ENCODE data around the gene PRRT4.

The PRRT4 gene

GRCh38 chr7:128405471-128406313, 44.2 kb upstream of the PRRT4 start:
- Histone ChIP-seq H3K4me1 (ENCODE audit: control insufficient read depth in 1 of 2, insufficient read depth in 2 of 2, low read length in 2 of 2) (peaks cover 23 to 36% of the 10 kb centered on the region in 2 donors), H3K9ac (ENCODE audit: low read depth in 1 of 2, low read length in 2 of 2) (peak overlapping the region; percentile 16 to 49), H3K36me3 (ENCODE audit: control insufficient read depth in 1 of 2, insufficient read depth in 2 of 2, low read length in 2 of 2) (peaks cover 0 to 10% of the 10 kb centered on the region in 2 donors), H3K9me3 (ENCODE audit: control insufficient read depth in 1 of 2, low read length in 2 of 2) (no peaks in the 10 kb centered on the region), H3K27ac (ENCODE audit: low read depth, low read length) (no peak overlapping the region), H3K27me3 (ENCODE audit: control insufficient read depth in 1 of 2, insufficient read depth in 2 of 2, low read length in 2 of 2) (peaks cover 3 to 4% of the 10 kb centered on the region in 2 donors), H3K4me3 (ENCODE audit: low read depth in 1 of 2, low read length in 2 of 2) (peak overlapping the region; percentile 65 to 71)

DNA sequence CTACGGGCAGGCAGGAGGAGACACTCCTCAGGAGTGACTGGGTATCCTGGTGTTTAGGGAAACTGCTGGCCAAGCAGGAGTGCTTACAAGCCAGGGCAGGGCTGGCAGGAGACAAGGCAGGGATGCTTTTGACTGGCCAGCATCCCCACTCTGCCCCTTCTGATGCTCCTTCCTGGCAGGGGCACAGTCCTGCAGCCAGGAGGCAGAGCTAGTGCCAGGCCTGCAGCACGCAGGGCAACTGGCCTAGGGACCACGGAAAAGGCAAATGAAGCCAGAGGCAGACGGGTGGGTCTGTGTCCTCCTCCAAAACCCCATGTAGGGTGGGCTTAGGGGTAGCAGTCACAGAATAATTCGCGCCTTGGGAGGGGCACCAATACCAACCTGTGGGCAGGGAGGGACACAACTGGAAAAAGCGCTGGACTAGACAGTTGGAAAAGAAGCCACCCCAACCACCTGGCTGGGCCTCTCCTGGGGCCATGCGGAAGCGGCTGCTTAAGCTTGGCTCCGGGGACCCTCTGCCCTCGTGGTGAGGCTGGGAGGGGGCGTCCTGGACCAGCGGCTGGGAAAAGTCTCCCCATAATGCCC, 43.5 kb upstream of the PRRT4 start:
- Histone ChIP-seq H3K27ac (ENCODE audit: low read depth, low read length) (no peak overlapping the region), H3K4me3 (ENCODE audit: low read depth in 1 of 2, low read length in 2 of 2) (peak overlapping the region; percentile 65 to 71), H3K27me3 (ENCODE audit: control insufficient read depth in 1 of 2, insufficient read depth in 2 of 2, low read length in 2 of 2) (peaks cover 3 to 4% of the 10 kb centered on the region in 2 donors), H3K4me1 (ENCODE audit: control insufficient read depth in 1 of 2, insufficient read depth in 2 of 2, low read length in 2 of 2) (peaks cover 19 to 30% of the 10 kb centered on the region in 2 donors), H3K36me3 (ENCODE audit: control insufficient read depth in 1 of 2, insufficient read depth in 2 of 2, low read length in 2 of 2) (peaks cover 0 to 16% of the 10 kb centered on the region in 2 donors), H3K9ac (ENCODE audit: low read depth in 1 of 2, low read length in 2 of 2) (peak overlapping the region; percentile 16 to 49), H3K9me3 (ENCODE audit: control insufficient read depth in 1 of 2, low read length in 2 of 2) (no peaks in the 10 kb centered on the region)

DNA sequence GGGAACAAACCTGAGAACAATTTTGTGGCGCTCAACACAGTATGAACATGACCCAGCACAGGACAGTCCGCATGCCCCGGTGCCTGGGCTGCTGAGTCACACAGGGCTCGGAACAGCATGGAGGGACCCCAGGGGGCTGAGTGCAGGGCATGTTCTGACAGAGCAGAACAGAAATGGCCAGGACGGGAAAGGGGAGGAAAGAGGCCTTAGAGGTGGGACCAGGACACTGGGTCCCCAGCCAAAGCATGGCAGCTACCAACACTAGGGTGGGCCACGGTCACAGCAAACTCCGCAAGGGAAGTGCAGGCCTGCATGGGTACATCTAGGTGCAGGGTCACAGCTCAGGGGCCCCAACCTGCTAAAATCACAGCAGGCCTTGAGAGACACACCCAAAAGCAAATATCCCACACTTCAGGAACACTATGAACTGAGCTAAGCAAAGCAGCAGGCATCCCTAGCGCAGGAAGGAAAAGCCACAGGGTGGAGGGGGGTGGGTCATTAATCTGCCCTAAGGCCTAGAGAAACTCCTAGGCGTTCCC, 42.7 kb upstream of the PRRT4 start:
- Histone ChIP-seq H3K27ac (ENCODE audit: low read depth, low read length) (no peak overlapping the region), H3K27me3 (ENCODE audit: control insufficient read depth in 1 of 2, insufficient read depth in 2 of 2, low read length in 2 of 2) (peaks cover 3 to 4% of the 10 kb centered on the region in 2 donors), H3K4me1 (ENCODE audit: control insufficient read depth in 1 of 2, insufficient read depth in 2 of 2, low read length in 2 of 2) (peaks cover 17 to 27% of the 10 kb centered on the region in 2 donors), H3K4me3 (ENCODE audit: low read depth in 1 of 2, low read length in 2 of 2) (no peak overlapping the region), H3K9ac (ENCODE audit: low read depth in 1 of 2, low read length in 2 of 2) (no peak overlapping the region), H3K9me3 (ENCODE audit: control insufficient read depth in 1 of 2, low read length in 2 of 2) (no peaks in the 10 kb centered on the region), H3K36me3 (ENCODE audit: control insufficient read depth in 1 of 2, insufficient read depth in 2 of 2, low read length in 2 of 2) (peaks cover 0 to 21% of the 10 kb centered on the region in 2 donors)

DNA sequence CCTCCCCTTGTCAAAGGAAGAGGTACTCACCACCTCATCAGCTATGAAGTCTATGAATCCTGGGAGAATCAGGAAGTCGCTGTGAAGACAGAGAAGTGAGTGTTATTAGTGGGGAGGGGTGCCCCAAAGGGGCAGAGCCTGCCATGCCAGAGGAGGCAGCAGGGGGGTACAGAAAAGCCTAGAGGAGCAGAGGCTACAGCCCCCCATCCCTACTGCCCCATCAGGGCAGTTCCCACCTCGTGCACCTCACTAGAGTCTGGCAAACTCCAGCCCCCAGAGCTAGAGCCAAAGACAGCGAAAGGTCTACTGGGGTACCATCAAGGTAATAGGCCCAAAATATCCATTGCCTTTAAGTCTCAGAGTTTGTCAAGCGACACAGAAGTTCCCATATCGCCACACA, 42.2 kb upstream of the PRRT4 start:
- no peak overlapping the region for H3K9ac ChIP-seq (ENCODE audit: low read depth in 1 of 2, low read length in 2 of 2)
- peaks cover 15 to 21% of the 10 kb centered on the region in 2 donors for H3K4me1 ChIP-seq (ENCODE audit: control insufficient read depth in 1 of 2, insufficient read depth in 2 of 2, low read length in 2 of 2)
- no peaks in the 10 kb centered on the region for H3K9me3 ChIP-seq (ENCODE audit: control insufficient read depth in 1 of 2, low read length in 2 of 2)
- H3K36me3 ChIP-seq (ENCODE audit: control insufficient read depth in 1 of 2, insufficient read depth in 2 of 2, low read length in 2 of 2) = peaks cover 0 to 21% of the 10 kb centered on the region in 2 donors
- H3K27ac ChIP-seq (ENCODE audit: low read depth, low read length) = no peak overlapping the region
- peaks cover 0 to 4% of the 10 kb centered on the region in 2 donors for H3K27me3 ChIP-seq (ENCODE audit: control insufficient read depth in 1 of 2, insufficient read depth in 2 of 2, low read length in 2 of 2)
- no peak overlapping the region for H3K4me3 ChIP-seq (ENCODE audit: low read depth in 1 of 2, low read length in 2 of 2)

- Histone ChIP-seq H3K9me3 (ENCODE audit: control insufficient read depth in 1 of 2, low read length in 2 of 2) (no peaks in the 10 kb centered on the region), H3K9ac (ENCODE audit: low read depth in 1 of 2, low read length in 2 of 2) (no peak overlapping the region)
Measured at GRCh38 chr7:128402356-128402755, 40.9 kb upstream of the PRRT4 start.

GRCh38 chr7:128400566-128400965, 39.1 kb upstream of the PRRT4 start:
- Histone ChIP-seq H3K36me3 (ENCODE audit: control insufficient read depth in 1 of 2, insufficient read depth in 2 of 2, low read length in 2 of 2) (peaks cover 0 to 41% of the 10 kb centered on the region in 2 donors), H3K4me3 (ENCODE audit: low read depth in 1 of 2, low read length in 2 of 2) (no peak overlapping the region), H3K9me3 (ENCODE audit: control insufficient read depth in 1 of 2, low read length in 2 of 2) (no peaks in the 10 kb centered on the region), H3K4me1 (ENCODE audit: control insufficient read depth in 1 of 2, insufficient read depth in 2 of 2, low read length in 2 of 2) (peaks cover 5 to 15% of the 10 kb centered on the region in 2 donors), H3K27ac (ENCODE audit: low read depth, low read length) (no peak overlapping the region), H3K9ac (ENCODE audit: low read depth in 1 of 2, low read length in 2 of 2) (no peak overlapping the region), H3K27me3 (ENCODE audit: control insufficient read depth in 1 of 2, insufficient read depth in 2 of 2, low read length in 2 of 2) (no peaks in the 10 kb centered on the region)

More at GRCh38 chr7:128402356-128402755, 40.9 kb upstream of the PRRT4 start:
- peaks cover 0 to 31% of the 10 kb centered on the region in 2 donors for H3K36me3 ChIP-seq (ENCODE audit: control insufficient read depth in 1 of 2, insufficient read depth in 2 of 2, low read length in 2 of 2)
- peaks cover 11 to 15% of the 10 kb centered on the region in 2 donors for H3K4me1 ChIP-seq (ENCODE audit: control insufficient read depth in 1 of 2, insufficient read depth in 2 of 2, low read length in 2 of 2)
- no peak overlapping the region for H3K4me3 ChIP-seq (ENCODE audit: low read depth in 1 of 2, low read length in 2 of 2)
- H3K27ac ChIP-seq (ENCODE audit: low read depth, low read length) = no peak overlapping the region
- peaks cover 0 to under 1% of the 10 kb centered on the region in 2 donors for H3K27me3 ChIP-seq (ENCODE audit: control insufficient read depth in 1 of 2, insufficient read depth in 2 of 2, low read length in 2 of 2)

GRCh38 chr7:128399991-128400390, 38.5 kb upstream of the PRRT4 start:
- Histone ChIP-seq H3K4me1 (ENCODE audit: control insufficient read depth in 1 of 2, insufficient read depth in 2 of 2, low read length in 2 of 2) (peaks cover 5 to 10% of the 10 kb centered on the region in 2 donors), H3K36me3 (ENCODE audit: control insufficient read depth in 1 of 2, insufficient read depth in 2 of 2, low read length in 2 of 2) (peaks cover 0 to 46% of the 10 kb centered on the region in 2 donors), H3K4me3 (ENCODE audit: low read depth in 1 of 2, low read length in 2 of 2) (no peak overlapping the region), H3K27me3 (ENCODE audit: control insufficient read depth in 1 of 2, insufficient read depth in 2 of 2, low read length in 2 of 2) (no peaks in the 10 kb centered on the region), H3K27ac (ENCODE audit: low read depth, low read length) (no peak overlapping the region), H3K9me3 (ENCODE audit: control insufficient read depth in 1 of 2, low read length in 2 of 2) (no peaks in the 10 kb centered on the region), H3K9ac (ENCODE audit: low read depth in 1 of 2, low read length in 2 of 2) (no peak overlapping the region)

- no peak overlapping the region for H3K4me3 ChIP-seq (ENCODE audit: low read depth in 1 of 2, low read length in 2 of 2)
- peaks cover 0 to 55% of the 10 kb centered on the region in 2 donors for H3K36me3 ChIP-seq (ENCODE audit: control insufficient read depth in 1 of 2, insufficient read depth in 2 of 2, low read length in 2 of 2)
- H3K4me1 ChIP-seq (ENCODE audit: control insufficient read depth in 1 of 2, insufficient read depth in 2 of 2, low read length in 2 of 2) = peaks cover 0 to 3% of the 10 kb centered on the region in 2 donors
- no peaks in the 10 kb centered on the region for H3K9me3 ChIP-seq (ENCODE audit: control insufficient read depth in 1 of 2, low read length in 2 of 2)
- no peak overlapping the region for H3K27ac ChIP-seq (ENCODE audit: low read depth, low read length)
- H3K27me3 ChIP-seq (ENCODE audit: control insufficient read depth in 1 of 2, insufficient read depth in 2 of 2, low read length in 2 of 2) = no peaks in the 10 kb centered on the region
- H3K9ac ChIP-seq (ENCODE audit: low read depth in 1 of 2, low read length in 2 of 2) = no peak overlapping the region
Measured at GRCh38 chr7:128398841-128399135, 37.3 kb upstream of the PRRT4 start.

GRCh38 chr7:128398016-128398840, 36.7 kb upstream of the PRRT4 start:
- Histone ChIP-seq H3K36me3 (ENCODE audit: control insufficient read depth in 1 of 2, insufficient read depth in 2 of 2, low read length in 2 of 2) (peaks cover 0 to 55% of the 10 kb centered on the region in 2 donors), H3K9ac (ENCODE audit: low read depth in 1 of 2, low read length in 2 of 2) (no peak overlapping the region), H3K9me3 (ENCODE audit: control insufficient read depth in 1 of 2, low read length in 2 of 2) (no peaks in the 10 kb centered on the region), H3K27ac (ENCODE audit: low read depth, low read length) (no peak overlapping the region), H3K4me1 (ENCODE audit: control insufficient read depth in 1 of 2, insufficient read depth in 2 of 2, low read length in 2 of 2) (peaks cover 0 to 5% of the 10 kb centered on the region in 2 donors), H3K27me3 (ENCODE audit: control insufficient read depth in 1 of 2, insufficient read depth in 2 of 2, low read length in 2 of 2) (no peaks in the 10 kb centered on the region), H3K4me3 (ENCODE audit: low read depth in 1 of 2, low read length in 2 of 2) (no peak overlapping the region)

All from duodenal mucosa (tissue), 2 donors.